GM12864 (cell line): ENCODE results near the gene NLRP5.
"Not testable (repeated sequence)": the region's sequence is repeated elsewhere in the genome, so short reads cannot be mapped to it uniquely, and the experiment has no call there.

Experiments used
- DNase-seq: peaks from one replicate; pipeline ENCODE4 v3.0.0-alpha.2; 2011; ENCODE audit warnings: low read depth
- H3K4me3 ChIP-seq: 2 replicates; pipeline ENCODE4 v1.5.1; 2011; ENCODE audit warnings: mild to moderate bottlenecking, low read depth, low read length, control low read depth
- CTCF ChIP-seq: IDR thresholded peaks from 2 replicates; pipeline ENCODE4 v1.5.1; 2011; ENCODE audit warnings: low read depth, mild to moderate bottlenecking, moderate library complexity, low read length, control low read depth, inconsistent platforms; ENCODE audit errors: missing control alignments

NLRP5 gene

GRCh38 chr19:56015756-56016155 lies 29.2 kb downstream of the NLRP5 start:
- no peak for TF ChIP-seq CTCF
- no peak overlapping the region for H3K4me3 ChIP-seq
- no peak for DNase-seq

- DNase-seq, H3K4me3 ChIP-seq: not testable (repeated sequence)
Observed at GRCh38 chr19:56019325-56019724, 32.8 kb downstream of the NLRP5 start.

DNA sequence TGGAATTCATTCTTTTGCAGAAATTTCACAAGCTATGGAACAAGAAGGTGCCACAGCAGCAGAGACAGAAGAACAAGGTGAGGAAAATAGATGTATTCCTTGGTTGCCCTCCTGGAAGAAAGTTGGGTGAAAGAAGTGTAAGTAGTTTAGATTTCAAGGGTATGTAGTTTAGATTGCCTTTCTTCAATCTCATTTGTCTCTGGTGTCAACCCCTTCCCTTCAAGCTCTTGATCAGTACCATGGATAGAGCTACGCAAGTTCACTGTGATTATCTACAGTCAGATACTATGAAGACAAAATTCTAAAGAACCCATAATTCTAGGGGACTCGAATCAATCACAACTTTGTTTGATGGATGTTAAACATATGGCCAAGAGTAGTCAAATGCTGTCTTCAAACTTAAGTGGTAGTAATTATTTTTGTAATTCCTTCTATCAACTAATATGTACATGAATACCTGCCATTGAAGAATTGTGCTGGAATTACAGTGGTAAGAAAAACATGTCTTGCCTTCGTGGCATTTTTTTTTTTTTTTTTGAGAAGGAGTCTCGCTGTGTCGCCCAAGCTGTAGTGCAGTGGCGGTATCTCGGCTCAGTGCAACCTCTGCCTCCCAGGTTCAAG lies 33.9 kb downstream of the NLRP5 start:
- H3K4me3 ChIP-seq, DNase-seq: not testable (repeated sequence)

DNA sequence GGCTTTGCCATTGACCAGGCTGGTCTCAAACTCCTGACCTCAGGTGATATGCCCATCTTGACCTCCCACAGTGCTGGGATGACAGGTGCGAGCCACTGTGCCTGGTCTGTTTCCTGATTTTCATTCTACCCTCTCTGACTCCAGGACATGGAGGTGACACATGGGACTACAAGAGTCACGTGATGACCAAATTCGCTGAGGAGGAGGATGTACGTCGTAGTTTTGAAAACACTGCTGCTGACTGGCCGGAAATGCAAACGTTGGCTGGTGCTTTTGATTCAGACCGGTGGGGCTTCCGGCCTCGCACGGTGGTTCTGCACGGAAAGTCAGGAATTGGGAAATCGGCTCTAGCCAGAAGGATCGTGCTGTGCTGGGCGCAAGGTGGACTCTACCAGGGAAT lies 40.2 kb downstream of the NLRP5 start:
- no peak overlapping the region for H3K4me3 ChIP-seq
- no peak for TF ChIP-seq CTCF
- no peak for DNase-seq

DNA sequence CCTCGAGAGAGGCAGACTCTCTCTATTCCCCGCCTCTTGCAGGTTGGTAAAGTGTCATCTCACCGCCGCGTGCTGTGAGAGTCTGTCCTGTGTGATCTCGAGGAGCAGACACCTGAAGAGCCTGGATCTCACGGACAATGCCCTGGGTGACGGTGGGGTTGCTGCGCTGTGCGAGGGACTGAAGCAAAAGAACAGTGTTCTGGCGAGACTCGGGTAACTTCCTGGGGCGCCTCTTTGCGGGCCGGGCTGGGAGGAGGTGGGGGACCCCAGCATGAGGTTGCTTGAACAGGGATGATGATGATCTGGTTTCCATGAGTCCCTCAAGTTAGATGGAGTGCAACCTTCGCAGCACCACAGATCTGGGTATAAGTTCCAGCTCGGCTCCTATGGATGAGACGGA lies 67.0 kb downstream of the NLRP5 start:
- DNase-seq: no peak
- no peak for TF ChIP-seq CTCF
- H3K4me3 ChIP-seq: no peak overlapping the region

DNA sequence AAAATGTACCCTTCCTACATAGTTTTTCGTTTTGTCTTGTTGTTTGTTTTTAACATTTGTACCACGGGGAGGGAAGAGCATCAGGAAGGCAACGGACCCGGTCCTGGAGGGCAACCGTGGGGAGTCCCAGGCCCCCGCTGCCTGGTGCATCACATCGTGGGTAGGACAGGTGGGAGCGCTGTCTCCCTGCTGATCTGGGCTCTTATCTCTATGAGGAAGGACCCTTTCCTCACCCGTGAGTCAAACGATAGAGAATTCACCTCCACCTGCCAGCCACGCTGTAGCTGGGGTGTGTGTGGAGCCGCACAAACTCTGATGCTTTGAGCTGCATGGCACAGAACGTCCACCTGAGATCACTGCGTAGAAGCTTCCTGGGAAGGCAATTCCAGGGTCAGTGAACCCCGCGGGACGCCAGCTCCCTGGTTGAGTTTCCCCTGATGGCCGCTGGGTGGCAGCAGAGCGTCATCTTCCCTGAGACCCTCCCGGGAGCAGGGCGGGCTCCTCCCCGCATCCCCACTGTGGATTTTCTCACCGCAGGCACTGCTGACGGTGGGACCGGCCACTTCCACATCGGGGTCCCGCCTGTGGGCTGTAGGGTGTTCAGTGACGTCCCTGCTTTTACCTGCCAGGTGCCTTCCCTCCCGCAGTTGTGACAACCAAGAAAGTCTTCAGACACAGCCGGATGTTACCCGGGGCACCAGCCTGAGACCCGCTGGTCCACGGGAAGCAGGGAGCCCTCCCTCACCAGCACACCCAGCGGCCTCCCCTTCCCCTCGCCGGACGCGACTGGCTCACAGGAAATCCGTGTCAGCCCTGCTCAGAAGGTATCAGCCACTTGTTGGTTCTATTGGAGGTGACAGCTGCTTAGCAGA lies 79.8 kb downstream of the NLRP5 start:
- TF ChIP-seq CTCF: peak; percentile 95
- peak overlapping the region; percentile 43 for H3K4me3 ChIP-seq
- no peak for DNase-seq

DNA sequence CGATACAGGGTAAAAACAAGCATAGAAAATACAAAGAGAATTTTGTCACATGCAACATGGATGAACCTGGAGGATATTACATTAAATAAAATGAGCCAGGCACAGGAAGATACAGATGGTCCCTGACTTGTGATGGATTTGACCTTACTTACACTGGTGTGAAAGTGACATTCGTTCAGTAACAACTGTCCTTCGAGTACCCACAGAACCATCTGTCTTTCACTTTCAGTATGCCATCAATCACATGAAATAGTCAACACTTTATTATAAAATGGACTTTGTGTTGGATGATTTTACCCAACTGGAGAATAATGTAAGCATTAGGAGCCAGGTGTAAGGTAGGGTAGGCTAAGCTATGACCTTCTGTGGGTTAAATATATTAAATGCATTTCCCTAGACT lies 83.1 kb downstream of the NLRP5 start:
- no peak for TF ChIP-seq CTCF
- DNase-seq: no peak
- H3K4me3 ChIP-seq: no peak overlapping the region

DNA sequence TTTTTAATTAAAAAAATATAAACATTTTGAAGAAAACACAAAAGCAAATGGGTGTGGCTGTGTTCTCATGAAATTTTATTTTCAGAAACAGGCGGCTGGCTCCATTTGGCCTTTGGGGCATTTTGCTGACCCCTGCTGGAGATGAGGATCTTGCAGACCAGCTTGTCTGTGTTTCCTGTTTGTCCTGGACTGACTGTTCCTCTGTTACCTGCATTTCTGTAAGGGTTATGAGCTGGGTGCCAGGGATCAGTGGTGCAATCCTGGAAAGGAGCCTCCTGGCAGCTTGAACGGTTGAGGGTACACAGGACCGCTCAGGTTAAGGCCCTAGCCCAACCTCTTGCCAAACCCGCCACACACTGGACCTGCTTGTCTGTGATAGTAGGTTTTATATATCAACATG lies 84.6 kb downstream of the NLRP5 start:
- H3K4me3 ChIP-seq: no peak overlapping the region
- no peak for DNase-seq
- peak; percentile 61 for TF ChIP-seq CTCF
